ENCODE data around the gene PNMA8A.

PNMA8A gene

GRCh38 chr19:46491975-46492682, 20.8 kb upstream of the PNMA8A start:
- no peak for DNase-seq

- no peak for DNase-seq
Measured at GRCh38 chr19:46490774-46491173, 19.4 kb upstream of the PNMA8A start.

DNA sequence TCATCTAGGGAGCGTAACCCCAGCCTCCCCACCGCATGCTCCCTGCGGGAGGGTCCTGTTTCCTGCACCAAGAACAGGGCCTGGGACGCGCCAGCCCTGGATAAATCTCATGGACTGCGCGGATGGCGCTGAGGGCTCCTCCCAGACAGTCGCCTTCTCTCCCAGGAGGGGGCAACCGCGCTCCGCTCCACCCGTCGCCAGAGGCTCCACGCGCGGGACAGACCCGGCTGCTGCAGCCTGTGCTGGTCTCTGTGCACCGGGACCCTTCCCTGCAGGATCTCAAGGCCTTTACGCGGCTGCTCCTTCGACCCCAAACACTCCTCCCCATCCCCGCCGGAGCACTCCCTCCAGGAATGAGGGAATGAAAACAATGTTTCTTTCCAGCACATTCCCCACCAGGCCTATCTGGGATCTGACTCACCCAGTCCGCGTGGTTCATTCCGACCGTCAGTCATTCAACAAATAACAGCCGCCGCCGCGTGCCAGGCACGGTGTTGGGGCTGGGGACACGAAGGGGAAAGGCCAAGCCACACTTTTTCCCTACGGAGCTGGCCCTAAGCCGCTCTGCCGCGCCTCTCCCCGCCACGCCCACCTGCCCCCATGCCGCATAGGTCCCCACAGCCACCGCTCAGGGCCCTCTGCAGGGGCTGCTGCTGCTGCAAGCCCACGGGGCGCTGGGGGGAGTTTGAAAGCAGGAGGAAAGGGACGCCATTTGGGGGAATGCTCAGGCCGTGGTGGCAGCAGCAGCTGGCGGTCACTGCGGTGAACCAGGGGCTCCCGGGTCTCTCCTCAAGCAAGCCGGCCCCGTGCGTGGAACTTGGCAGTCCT, 18.3 kb upstream of the PNMA8A start:
- no peak for DNase-seq

- DNase-seq = no peak
Measured at GRCh38 chr19:46488551-46488950, 17.2 kb upstream of the PNMA8A start.

DNA sequence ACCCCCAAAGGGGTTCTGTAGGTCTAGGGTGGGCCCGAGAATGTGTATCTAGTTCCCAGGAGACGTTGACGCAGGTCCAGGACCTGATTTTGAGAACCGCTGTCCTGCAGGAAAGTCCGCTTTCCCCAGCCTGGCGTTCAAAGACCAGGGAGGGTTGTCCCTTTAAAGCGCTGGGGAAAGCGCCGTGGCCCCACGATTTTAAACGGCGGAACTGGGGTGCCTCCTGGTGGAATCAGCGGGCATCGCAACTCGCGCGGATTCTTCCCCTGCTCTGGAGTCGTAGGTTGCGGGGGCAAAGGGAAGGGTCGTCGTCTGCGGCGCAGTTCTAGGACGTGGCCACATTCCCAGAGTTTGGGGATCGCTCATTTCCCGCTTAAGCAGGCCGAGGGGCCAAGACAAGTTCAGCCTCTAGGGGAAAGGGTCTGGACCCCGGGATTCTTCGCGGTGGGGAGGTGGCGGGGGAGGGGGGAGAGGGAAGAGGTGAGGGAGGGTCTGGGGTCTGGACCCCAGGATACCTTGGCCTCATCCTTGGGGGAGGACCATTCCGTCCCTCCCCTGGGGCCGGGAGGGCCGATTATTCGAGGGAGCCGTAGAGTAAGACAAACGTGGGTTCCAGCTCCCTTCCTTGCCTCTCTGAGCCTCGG, 16.6 kb upstream of the PNMA8A start:
- DNase-seq = peak; percentile 36 to 73 (median 53)

DNA sequence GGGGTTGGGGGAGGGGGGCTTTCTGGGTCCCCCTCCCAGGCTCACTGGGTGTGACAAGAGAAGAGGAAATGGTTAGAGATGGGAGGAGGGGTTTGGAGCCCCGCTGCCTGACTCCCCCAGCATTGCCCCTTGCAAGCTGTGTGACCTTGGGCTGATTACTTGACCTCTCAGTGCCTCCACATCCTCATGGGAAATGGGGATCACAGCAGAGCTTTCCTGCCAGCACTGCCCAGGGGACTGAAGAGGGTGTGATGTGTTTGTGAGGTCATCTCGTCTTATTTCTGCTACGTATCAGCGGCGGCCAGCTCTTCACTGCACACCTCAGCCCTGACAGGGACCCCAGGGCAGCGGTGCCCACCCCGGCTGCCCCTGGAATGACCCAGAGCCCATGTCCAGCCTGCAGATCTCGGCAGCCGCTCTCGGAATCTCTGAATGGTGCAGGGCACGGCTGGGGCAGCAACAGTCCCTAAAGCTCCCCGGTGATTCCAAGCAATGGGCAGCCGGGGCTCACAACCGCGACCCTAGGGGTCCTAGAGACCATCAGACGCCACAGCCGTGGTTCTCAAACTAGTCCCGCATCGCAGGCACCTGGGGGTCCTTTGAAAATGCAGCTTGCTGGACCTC, 15.9 kb upstream of the PNMA8A start:
- no peak for DNase-seq

GRCh38 chr19:46486358-46486757, 15.0 kb upstream of the PNMA8A start:
- DNase-seq = no peak

DNA sequence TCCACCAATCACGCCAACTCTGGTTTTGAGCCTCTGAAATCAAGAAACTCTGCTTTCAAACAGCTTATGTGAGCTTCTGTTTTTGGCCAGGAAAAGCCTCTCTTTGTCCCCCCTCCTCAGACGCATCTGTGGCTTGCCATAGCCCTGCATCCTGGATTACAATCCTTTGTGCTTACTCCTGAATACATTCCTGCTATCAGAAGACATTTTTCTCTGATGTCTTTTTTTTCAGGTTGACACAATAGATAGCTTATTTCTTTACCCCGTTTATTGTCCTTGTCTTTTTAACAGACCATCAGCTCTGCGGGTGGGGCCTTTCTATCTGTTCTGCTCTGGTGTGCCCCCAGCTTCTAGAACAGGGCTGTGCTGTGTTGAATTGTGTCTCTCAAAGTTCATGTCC, 13.3 kb upstream of the PNMA8A start:
- no peak for DNase-seq

DNA sequence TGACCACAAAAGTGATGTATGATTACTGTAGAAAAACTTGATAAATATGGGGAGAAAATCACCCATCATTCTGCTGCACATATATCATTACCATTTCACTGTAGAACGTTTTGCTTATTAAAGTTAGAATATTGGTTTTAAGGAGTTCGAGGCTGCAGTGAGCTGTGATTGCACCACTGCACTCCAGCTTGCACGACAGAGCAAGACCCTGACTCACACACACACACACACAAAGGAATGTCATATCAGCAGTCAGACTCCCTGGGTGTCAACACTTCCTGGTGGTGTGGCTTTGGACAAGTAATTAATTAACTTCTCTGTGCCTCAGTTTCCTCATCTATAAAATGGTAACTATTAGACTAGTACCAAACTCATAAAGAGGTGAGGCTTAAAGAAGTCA, 11.3 kb upstream of the PNMA8A start:
- no peak for DNase-seq

- DNase-seq = no peak
Measured at GRCh38 chr19:46481947-46482346, 10.6 kb upstream of the PNMA8A start.

GRCh38 chr19:46481223-46481848, 10.0 kb upstream of the PNMA8A start:
- DNase-seq = no peak

- no peak for DNase-seq
Measured at GRCh38 chr19:46480415-46480814, 9.1 kb upstream of the PNMA8A start.

DNA sequence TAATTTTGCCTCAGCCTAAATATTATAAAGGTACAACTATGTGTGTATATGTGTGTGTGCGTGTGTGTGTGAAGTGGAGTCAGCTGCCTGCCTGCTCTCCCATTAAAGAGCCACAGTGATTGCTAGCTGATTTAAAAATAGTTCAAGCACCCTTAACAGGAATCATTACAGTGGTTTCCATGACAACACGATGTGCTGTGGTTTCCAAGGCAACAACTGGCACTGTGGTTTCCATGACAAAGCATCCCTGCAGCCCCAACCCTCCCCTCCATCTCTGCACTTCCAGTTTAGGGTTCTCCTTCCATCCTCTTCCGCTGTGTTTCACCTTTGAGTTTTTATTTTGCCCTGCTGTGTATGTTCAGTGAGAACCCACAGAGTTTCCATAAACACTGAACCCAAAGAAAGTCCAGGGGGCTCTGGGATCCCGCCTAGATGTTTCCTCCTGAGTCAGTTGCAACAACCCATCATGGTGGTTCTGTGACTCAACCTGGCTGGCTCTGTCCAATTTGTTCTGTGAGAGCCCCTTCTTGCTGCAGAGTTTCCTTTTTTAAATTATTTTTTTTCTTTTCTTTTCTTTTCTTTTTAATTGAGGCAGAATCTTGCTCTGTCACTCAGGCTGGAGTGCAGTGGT, 7.1 kb upstream of the PNMA8A start:
- DNase-seq = no peak

GRCh38 chr19:46475986-46476385, 4.6 kb upstream of the PNMA8A start:
- no peak for DNase-seq

- DNase-seq = no peak
Measured at GRCh38 chr19:46474211-46474610, 2.8 kb upstream of the PNMA8A start.

- no peak for DNase-seq
Measured at GRCh38 chr19:46472592-46472991, 1.2 kb upstream of the PNMA8A start.

DNA sequence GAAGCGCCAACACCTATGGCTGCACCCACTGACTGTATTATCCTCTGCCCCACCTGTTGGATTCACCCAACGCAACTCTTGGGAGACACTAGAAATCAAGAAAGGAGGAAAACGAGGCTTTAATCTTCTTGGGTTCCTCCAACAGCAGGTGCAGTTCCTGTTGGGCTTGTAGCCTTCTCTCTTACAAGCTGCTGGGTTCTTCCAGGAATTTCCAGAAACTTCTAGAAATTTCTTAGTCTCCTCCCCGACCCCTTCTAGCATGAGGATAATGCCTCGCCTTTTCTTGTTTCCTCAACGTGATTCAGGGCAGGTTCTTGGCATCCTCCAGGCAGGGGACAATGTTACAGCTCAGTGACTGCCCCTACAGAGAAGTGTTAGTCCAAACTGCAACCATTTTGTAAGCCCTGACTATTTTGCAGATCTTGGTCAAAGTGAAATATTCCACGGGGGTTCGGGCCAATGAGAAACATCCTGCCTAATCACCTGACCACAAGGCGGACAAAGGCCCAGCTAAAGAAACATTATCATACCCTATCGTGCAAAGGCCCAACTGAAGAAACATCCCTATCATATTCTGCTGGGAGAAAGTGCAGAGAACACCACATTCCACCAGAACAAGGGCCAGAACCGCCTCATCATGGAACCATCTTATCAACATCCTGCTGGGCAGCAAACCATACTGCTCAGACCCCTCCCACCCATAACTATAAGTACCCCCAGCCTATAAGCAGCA, 614 bp upstream of the PNMA8A start:
- DNase-seq = no peak

DNA sequence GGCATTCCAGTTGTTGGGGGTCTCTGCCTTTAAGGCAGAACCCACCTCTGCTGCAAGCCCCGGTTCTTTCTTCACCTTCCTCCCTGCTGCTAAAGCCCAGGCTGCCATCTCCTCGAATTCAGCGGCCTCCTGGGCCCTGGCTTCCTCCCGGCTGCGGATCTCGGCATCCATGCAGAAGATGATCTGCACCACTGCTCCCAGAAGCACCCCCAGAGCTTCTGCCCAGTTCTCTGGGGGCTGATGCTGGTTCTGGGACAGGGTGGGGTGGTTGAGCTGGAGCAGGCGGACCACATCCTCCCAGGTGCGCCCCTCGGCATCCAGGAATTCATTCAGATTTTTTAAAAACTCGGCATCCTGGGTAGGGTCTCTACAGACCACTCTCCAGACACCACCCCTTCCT, 987 bp downstream of the PNMA8A start:
- DNase-seq = no peak

DNA sequence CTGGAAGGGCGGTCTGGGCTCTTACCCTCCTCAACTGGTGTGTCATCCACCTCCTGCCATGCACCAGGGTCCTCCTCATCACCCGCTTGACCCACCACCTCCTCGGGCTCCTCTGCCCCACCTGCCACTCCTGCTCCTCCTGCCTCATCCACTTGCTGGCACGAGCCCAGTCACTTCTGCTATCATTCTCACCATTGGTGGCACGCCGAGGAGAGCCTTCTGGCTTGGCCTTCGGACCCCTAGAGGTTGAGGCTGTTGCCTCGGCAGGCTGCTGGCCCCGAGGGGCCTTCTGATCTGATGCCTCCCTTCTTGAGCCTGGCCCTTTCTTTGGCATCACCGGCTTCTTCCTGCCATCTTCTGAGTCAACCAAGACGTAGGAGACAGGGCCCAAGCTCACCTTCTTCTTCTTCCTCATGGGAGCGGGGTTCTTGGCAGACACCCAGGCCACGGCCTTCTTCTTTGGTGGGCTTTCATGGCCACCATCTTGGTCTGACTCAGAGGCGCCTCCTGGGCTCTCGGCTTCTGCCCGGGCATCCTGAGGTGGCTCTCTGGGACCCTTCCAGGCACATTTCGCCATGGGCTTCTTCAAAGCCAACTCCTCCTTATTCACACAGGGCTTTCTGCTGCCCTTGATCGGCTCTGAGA, 1.7 kb downstream of the PNMA8A start:
- no peak for DNase-seq

DNA sequence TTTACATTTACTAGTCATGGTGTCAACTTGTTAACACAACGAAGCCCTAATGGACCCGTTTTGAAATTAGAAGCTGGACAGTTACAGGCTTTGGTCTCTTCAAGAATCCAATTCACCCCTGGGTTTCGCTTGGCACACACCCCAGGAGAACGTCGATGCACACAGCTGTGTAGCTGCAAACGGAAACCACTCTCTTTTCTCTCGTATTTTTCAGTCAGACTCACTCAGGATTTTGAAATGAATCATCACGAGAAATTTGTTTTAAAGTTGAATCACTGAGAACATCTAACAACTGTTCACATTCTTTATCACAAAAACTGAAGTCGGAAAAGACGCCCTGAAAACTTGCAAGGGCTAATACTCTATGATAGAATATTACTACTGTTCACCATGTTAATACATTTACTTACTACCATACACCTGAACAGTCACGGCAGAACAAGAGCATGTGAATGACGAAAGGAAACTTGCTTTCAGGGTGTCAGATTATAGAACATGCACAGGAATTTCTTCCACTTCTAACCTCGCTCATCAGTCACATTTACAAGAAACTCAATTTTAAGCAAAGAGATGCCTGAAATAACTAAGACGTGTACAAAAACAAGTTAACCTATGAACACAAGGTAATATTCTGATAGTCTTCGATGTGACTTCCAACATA, 4.7 kb downstream of the PNMA8A start:
- DNase-seq = peak in 1 of 5 donors; percentile 40

- no peak for DNase-seq
Measured at GRCh38 chr19:46463516-46463915, 7.8 kb downstream of the PNMA8A start.
